ENCODE results near the gene CPN1. TPM values are rescaled to one million over a fixed set of nuclear protein-coding genes. Genes with fewer than 3 reads are reported as not detected.

CPN1 gene
- total RNA-seq, 1 experiment from 2014 or later = not detected

DNA sequence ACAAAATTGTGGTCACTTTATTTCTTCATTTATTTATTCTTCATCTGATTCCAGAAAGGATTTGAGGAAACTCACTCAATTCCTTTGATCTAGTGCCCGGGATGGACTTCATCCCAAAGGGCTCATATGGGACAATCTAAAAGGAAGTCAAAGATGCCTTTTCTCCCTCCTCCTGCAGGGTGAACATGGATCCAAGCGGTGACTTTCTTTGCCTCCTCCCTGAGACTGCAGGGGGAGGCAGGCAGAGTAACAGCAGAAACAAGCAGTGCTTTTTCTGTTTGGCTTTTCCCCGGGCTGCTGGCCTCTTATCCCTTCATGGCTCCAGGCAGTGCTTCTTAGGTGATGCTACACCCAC, 61.9 kb downstream of the CPN1 start:
- Histone ChIP-seq H3K9me3 (ENCODE audit: control insufficient read depth, low read depth, low read length) (no peaks in the 10 kb centered on the region), H3K18ac (ENCODE audit: insufficient read length, low read depth, low read length) (no peak overlapping the region), H3K27me3 (ENCODE audit: insufficient read depth, low read length) (no peaks in the 10 kb centered on the region), H4K5ac (ENCODE audit: insufficient read length, low read depth, low read length) (no peak overlapping the region), H3T11ph (ENCODE audit: low read length) (no peak overlapping the region), H3K23ac (ENCODE audit: insufficient read length, low read depth, low read length) (no peak overlapping the region), H3K56ac (ENCODE audit: insufficient read length, low read depth, low read length) (no peak overlapping the region), H3K27ac (ENCODE audit: insufficient read length, low read depth, low read length) (no peak overlapping the region), H3K79me2 (ENCODE audit: insufficient read depth, low read length) (no peaks in the 10 kb centered on the region), H4K20me1 (ENCODE audit: control insufficient read depth, insufficient read depth, insufficient read length) (no peaks in the 10 kb centered on the region), H4K8ac (replicated peaks; ENCODE audit: insufficient read length, low read depth, low read length) (no peak overlapping the region), H2AFZ (ENCODE audit: low read length) (no peak overlapping the region), H4K91ac (ENCODE audit: insufficient read length, low read depth, low read length) (no peak overlapping the region), H3K4me2 (ENCODE audit: insufficient read depth, insufficient read length, low read length) (no peak overlapping the region), H3K4ac (ENCODE audit: low read depth, low read length) (no peak overlapping the region), H2AK5ac (ENCODE audit: insufficient read length, low read length) (no peak overlapping the region), H2BK15ac (ENCODE audit: low read depth, low read length) (no peak overlapping the region), H3K9ac (ENCODE audit: extremely low read depth, insufficient read length, low read length) (no peak overlapping the region), H3K14ac (ENCODE audit: insufficient read depth, low read length) (no peak overlapping the region), H3K23me2 (ENCODE audit: insufficient read length, low read depth, low read length, poor library complexity, severe bottlenecking) (no peaks in the 10 kb centered on the region), H2BK120ac (ENCODE audit: low read depth, low read length, poor library complexity, severe bottlenecking) (no peak overlapping the region), H2BK5ac (ENCODE audit: insufficient read length, low read length) (no peak overlapping the region), H2BK12ac (ENCODE audit: insufficient read length, low read depth, low read length) (no peak overlapping the region), H3K4me1 (ENCODE audit: insufficient read depth, low read length) (no peaks in the 10 kb centered on the region), H2BK20ac (ENCODE audit: low read depth, low read length, poor library complexity, severe bottlenecking) (no peak overlapping the region), H3K79me1 (ENCODE audit: insufficient read depth, low read depth, low read length, poor library complexity, severe bottlenecking) (no peaks in the 10 kb centered on the region)
- no peaks in the 10 kb centered on the region for H3K36me3 Mint-ChIP-seq (ENCODE audit: insufficient read depth in 1 of 3, low read depth in 3 of 3)
- H3K4me1 Mint-ChIP-seq = peaks cover 13 to 17% of the 10 kb centered on the region in 2 experiments
- no peak overlapping the region; a peak in 1 of 5 replicates for H3K4me3 Mint-ChIP-seq
- TF ChIP-seq CTCF (conservative IDR thresholded peaks at IDR 0.05) = peak; percentile 51
- no peaks in the 10 kb centered on the region for H3K9me3 Mint-ChIP-seq
- H3K27ac Mint-ChIP-seq = peak overlapping the region in 2 of 3 experiments; percentile 17 to 38; a peak in 3 of 7 replicates
- no CpG with 5 or more reads among the region's 3 CpGs for WGBS (ENCODE audit: extremely low coverage, insufficient read length, low lambda C conversion rate)
- peak; percentile 57 for DNase-seq
- H3K27me3 Mint-ChIP-seq (ENCODE audit: low read depth) = no peaks in the 10 kb centered on the region; the same call in 1 of the 2 replicates
